H1 (cell line): ENCODE measurements around the gene CDH22. TPM values are rescaled to one million over a fixed set of nuclear protein-coding genes. Genes with fewer than 3 reads are reported as not detected.

Experiments used
- CTCF ChIA-PET: fragments of 300-600 bp; sonication (Branson Sonifier 250); formaldehyde crosslinking; loops from one replicate; lab custom pipeline; 2021; ENCODE audit not compliant: partially characterized antibody; lab: Charles Lee
- POLR2A ChIA-PET: fragments of 300-600 bp; sonication (Branson Sonifier 250); formaldehyde crosslinking; loops from one replicate; lab custom pipeline; 2021; ENCODE audit warnings: inconsistent platforms; ENCODE audit not compliant: partially characterized antibody; lab: Charles Lee
- DNase-seq, 2 experiments: peaks; one replicate each; pipeline versions ENCODE4 v3.0.0 to v3.0.0-alpha.2; 2010 to 2022; ENCODE audit warnings: low spot score in 2 of 2, low read depth in 1 of 2, mixed read lengths in 1 of 2
- FAIRE-seq: peaks from 2 replicates; lab custom pipeline; 2011; peaks lifted over from hg19 to GRCh38; lab: Jason Lieb, UNC
- H2AFZ ChIP-seq: 2 replicates; pipeline ENCODE4 v1.8.1; 2012; ENCODE audit warnings: low read length, inconsistent platforms
- H2AK5ac ChIP-seq: 2 replicates; pipeline ENCODE4 v1.6.1; 2013; ENCODE audit warnings: low read depth, low read length
- H2BK120ac ChIP-seq: replicated peaks from 2 replicates; pipeline ENCODE3; 2013; ENCODE audit warnings: low read depth, low read length, inconsistent platforms
- H2BK12ac ChIP-seq: 2 replicates; pipeline ENCODE4 v1.6.1; 2013; ENCODE audit warnings: low read depth, low read length
- H2BK15ac ChIP-seq: 2 replicates; pipeline ENCODE4 v1.6.1; 2013; ENCODE audit warnings: low read length
- H2BK20ac ChIP-seq: 2 replicates; pipeline ENCODE4 v1.6.1; 2013; ENCODE audit warnings: low read length
- H2BK5ac ChIP-seq: 2 replicates; pipeline ENCODE4 v1.6.1; 2013; ENCODE audit warnings: low read depth, low read length
- H3K14ac ChIP-seq: 2 replicates; pipeline ENCODE4 v1.6.1; 2013; ENCODE audit warnings: inconsistent platforms; ENCODE audit not compliant: insufficient read length
- H3K18ac ChIP-seq: 2 replicates; pipeline ENCODE4 v1.6.1; 2013; ENCODE audit warnings: low read length; ENCODE audit errors: extremely low read depth
- H3K23ac ChIP-seq: 2 replicates; pipeline ENCODE4 v1.6.1; 2013; ENCODE audit warnings: inconsistent platforms; ENCODE audit not compliant: insufficient read length
- H3K23me2 ChIP-seq: 2 replicates; pipeline ENCODE4 v1.6.1; 2013; ENCODE audit warnings: low read depth, low read length
- H3K27ac ChIP-seq: 2 replicates; pipeline ENCODE4 v1.6.1; 2011; ENCODE audit warnings: low read depth, low read length, inconsistent platforms
- H3K27me3 ChIP-seq, 4 experiments: replicated peaks in 1 of 4; 1 replicate in 1 of 4; 2 replicates in 3 of 4; pipeline versions ENCODE4 v1.6.1 to v1.8.1; 2011 to 2013; ENCODE audit warnings: low read length in 3 of 4, mild to moderate bottlenecking in 3 of 4, inconsistent platforms in 2 of 4, mixed read lengths in 2 of 4, moderate library complexity in 1 of 4; ENCODE audit not compliant: control insufficient read depth in 3 of 4, insufficient read depth in 3 of 4; ENCODE audit errors: extremely low read depth in 1 of 4
- H3K36me3 ChIP-seq, 4 experiments: 2 replicates each; pipeline versions ENCODE4 v1.6.1 to v1.8.1; 2011 to 2013; ENCODE audit warnings: mild to moderate bottlenecking in 4 of 4, low read length in 3 of 4, moderate library complexity in 2 of 4, control low read depth in 1 of 4, inconsistent platforms in 1 of 4; ENCODE audit not compliant: insufficient read depth in 4 of 4, control insufficient read depth in 2 of 4
- H3K4ac ChIP-seq: replicated peaks from 2 replicates; pipeline ENCODE3; 2013; ENCODE audit warnings: low read length, low read depth, mixed read lengths, inconsistent platforms; ENCODE audit not compliant: insufficient read length
- H3K4me1 ChIP-seq, 4 experiments: replicated peaks in 1 of 4; 1 replicate in 1 of 4; 2 replicates in 3 of 4; pipeline versions ENCODE4 v1.6.1 to v1.8.1; 2011 to 2013; ENCODE audit warnings: low read length in 3 of 4, inconsistent platforms in 2 of 4, mixed read lengths in 1 of 4; ENCODE audit not compliant: insufficient read depth in 4 of 4, control insufficient read depth in 3 of 4
- H3K4me2 ChIP-seq, 2 experiments: 2 replicates each; pipeline versions ENCODE4 v1.6.1 to v1.8.1; 2011 to 2013; ENCODE audit warnings: low read depth in 2 of 2, low read length in 2 of 2, control low read depth in 1 of 2, inconsistent platforms in 1 of 2, mild to moderate bottlenecking in 1 of 2; ENCODE audit not compliant: insufficient read depth in 1 of 2
- H3K4me3 ChIP-seq, 4 experiments: fragments of 200-600, 300-600 bp in 1 of 4; sonication (generic), shearing (Covaris generic), sonication (Bioruptor Twin) in 1 of 4; 2 replicates each; pipeline versions ENCODE4 v1.5.1 to v1.8.1; 2011 to 2016; ENCODE audit warnings: low read length in 4 of 4, low read depth in 3 of 4, control low read depth in 2 of 4, inconsistent platforms in 2 of 4, mild to moderate bottlenecking in 2 of 4, mixed read lengths in 1 of 4, moderate library complexity in 1 of 4; ENCODE audit not compliant: insufficient read depth in 2 of 4; ENCODE audit errors: extremely low read depth in 1 of 4
- H3K56ac ChIP-seq: replicated peaks from 2 replicates; pipeline ENCODE3; 2013; ENCODE audit warnings: low read depth, mild to moderate bottlenecking, mixed read lengths, low read length, inconsistent platforms; ENCODE audit not compliant: insufficient read length
- H3K79me1 ChIP-seq: 2 replicates; pipeline ENCODE4 v1.6.1; 2013; ENCODE audit warnings: low read depth, low read length, control low read depth
- H3K79me2 ChIP-seq, 2 experiments: 2 replicates each; pipeline versions ENCODE4 v1.6.1 to v1.8.1; 2012 to 2013; ENCODE audit warnings: low read length in 2 of 2, mild to moderate bottlenecking in 2 of 2, inconsistent platforms in 1 of 2; ENCODE audit not compliant: insufficient read depth in 2 of 2, control insufficient read depth in 1 of 2
- H3K9ac ChIP-seq, 4 experiments: replicated peaks in 1 of 4; 1 replicate in 1 of 4; 2 replicates in 3 of 4; pipeline versions ENCODE4 v1.6.1 to v1.8.1; 2011 to 2013; ENCODE audit warnings: low read depth in 3 of 4, low read length in 3 of 4, control low read depth in 2 of 4, mild to moderate bottlenecking in 2 of 4, moderate library complexity in 2 of 4, inconsistent platforms in 1 of 4; ENCODE audit errors: extremely low read depth in 1 of 4
- H3K9me3 ChIP-seq, 2 experiments: 2 replicates each; pipeline versions ENCODE4 v1.6.1 to v1.8.1; 2012 to 2013; ENCODE audit warnings: mild to moderate bottlenecking in 2 of 2, moderate library complexity in 2 of 2, control low read depth in 1 of 2, inconsistent platforms in 1 of 2, low read depth in 1 of 2, low read length in 1 of 2, mixed read lengths in 1 of 2; ENCODE audit not compliant: insufficient read depth in 2 of 2
- H4K20me1 ChIP-seq, 2 experiments: replicated peaks in 1 of 2; 2 replicates each; pipeline versions ENCODE3 to v1.8.1; 2011 to 2013; ENCODE audit warnings: inconsistent platforms in 2 of 2, low read length in 2 of 2, mild to moderate bottlenecking in 1 of 2; ENCODE audit not compliant: insufficient read depth in 2 of 2, control insufficient read depth in 1 of 2
- H4K5ac ChIP-seq: 2 replicates; pipeline ENCODE4 v1.6.1; 2013; ENCODE audit warnings: low read length, low read depth, mixed read lengths, inconsistent platforms; ENCODE audit not compliant: insufficient read length
- H4K8ac ChIP-seq: 2 replicates; pipeline ENCODE4 v1.8.0; 2013; ENCODE audit warnings: mild to moderate bottlenecking, moderate library complexity, low read length, inconsistent platforms; ENCODE audit not compliant: insufficient read depth; ENCODE audit errors: extremely low read depth
- H4K91ac ChIP-seq: replicated peaks from 2 replicates; pipeline ENCODE3; 2013; ENCODE audit warnings: low read length, mixed read lengths, inconsistent platforms; ENCODE audit not compliant: insufficient read length
- HDAC6 ChIP-seq: IDR thresholded peaks from one replicate; pipeline ENCODE4 v1.7.1; 2012; ENCODE audit warnings: low read depth, mild to moderate bottlenecking, inconsistent platforms, low read length, moderate library complexity
- WGBS, 2 experiments: shearing (Covaris generic) in 1 of 2; methylation state at CpG; one replicate each; pipeline versions ENCODE4 v1.1.6 to v1.1.7; 2013 to 2015; ENCODE audit warnings: low lambda C conversion rate in 2 of 2, mixed read lengths in 2 of 2, inconsistent platforms in 1 of 2, low coverage in 1 of 2, missing lambda C conversion rate in 1 of 2; ENCODE audit not compliant: insufficient replicate concordance in 2 of 2, insufficient coverage in 1 of 2, insufficient read length in 1 of 2; ENCODE audit errors: extremely low coverage in 1 of 2, missing lambda C conversion rate in 1 of 2; 5-methylcytosine and 5-hydroxymethylcytosine counted together
- polyA plus RNA-seq, 7 experiments: library from polyadenylated mRNA; depleted of rRNA in 3 of 7; stranded (reverse) in 5 of 7; unstranded in 2 of 7; fragments of >200 nt in 5 of 7; fragments of 200-250 nt in 2 of 7; gene quantifications; 1 replicate in 5 of 7; 2 replicates in 1 of 7; 4 replicates in 1 of 7; pipeline versions ENCODE4 v1.2.1 to v1.2.3, GENCODE V29; 2011 to 2013; ENCODE audit warnings: missing spikeins in 2 of 7, mixed read lengths in 2 of 7
- total RNA-seq: library from RNA; stranded (reverse); fragmentation: NEBNext Ultra II Directional; extraction: Animal tissue kit (Norgen Biotek cat#: 25700); gene quantifications from 2 replicates; pipeline ENCODE4 v1.2.1, GENCODE V29; 2021
- TF ChIP-seq, protein P1 (sequence below), 3 experiments: IDR thresholded peaks; 1 replicate in 2 of 3; 2 replicates in 1 of 3; pipeline versions ENCODE4 v1.5.1 to v1.6.1; 2011; ENCODE audit warnings: low read length in 3 of 3, mild to moderate bottlenecking in 3 of 3, inconsistent platforms in 2 of 3, low read depth in 1 of 3, moderate library complexity in 1 of 3; ENCODE audit not compliant: insufficient read depth in 1 of 3; ENCODE audit errors: control extremely low read depth in 1 of 3

The CDH22 gene
- total and polyA plus RNA-seq, 2 of the 8 experiments (the other 6 are each of a cell fraction or from before 2014, with no cell fraction given) = 0.35 to 0.39 TPM

DNA sequence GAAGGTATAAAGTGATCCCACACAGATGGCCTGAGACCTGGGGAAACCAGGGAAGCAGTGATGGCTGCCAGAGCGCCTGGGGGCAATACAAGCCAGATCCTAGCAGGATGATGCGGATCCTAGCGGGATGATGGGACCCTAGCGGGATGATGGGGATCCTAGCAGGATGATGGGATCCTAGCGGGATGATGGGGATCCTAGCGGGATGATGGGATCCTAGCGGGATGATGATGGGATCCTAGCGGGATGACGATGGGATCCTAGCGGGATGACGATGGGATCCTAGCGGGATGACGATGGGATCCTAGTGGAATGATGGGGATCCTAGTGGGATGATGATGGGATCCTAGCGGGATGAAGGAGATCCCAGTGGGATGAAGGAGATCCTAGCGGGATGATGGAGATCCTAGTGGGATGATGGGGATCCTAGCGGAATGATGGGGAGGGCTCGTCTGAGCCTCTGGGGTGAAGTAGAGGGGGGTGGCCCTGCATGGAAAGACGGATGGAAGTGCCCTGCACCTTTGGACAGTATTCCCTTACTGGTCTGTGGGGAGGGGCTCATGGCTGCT lies 44.2 kb upstream of the CDH22 start:
- H3K9me3 ChIP-seq = no peaks in the 10 kb centered on the region
- H4K5ac ChIP-seq = no peak overlapping the region
- H2BK20ac ChIP-seq = no peak overlapping the region
- no peak overlapping the region for H2BK120ac ChIP-seq
- H3K4me3 ChIP-seq = no peak overlapping the region
- H4K8ac ChIP-seq = no peak overlapping the region
- H3K4ac ChIP-seq = no peak overlapping the region
- no peak overlapping the region for H4K91ac ChIP-seq
- DNase-seq = no peak
- no peak for FAIRE-seq
- peaks cover 0 to 10% (median 3%) of the 10 kb centered on the region in 4 experiments; a peak in 7 of 8 replicates for H3K36me3 ChIP-seq
- no peak overlapping the region for H2BK15ac ChIP-seq
- no peak overlapping the region for H3K4me2 ChIP-seq
- H3K79me2 ChIP-seq = no peaks in the 10 kb centered on the region
- H3K9ac ChIP-seq = no peak overlapping the region
- no peak overlapping the region for H3K56ac ChIP-seq
- no peaks in the 10 kb centered on the region for H3K79me1 ChIP-seq
- TF ChIP-seq HDAC6 = no peak
- TF ChIP-seq, protein P1, sequence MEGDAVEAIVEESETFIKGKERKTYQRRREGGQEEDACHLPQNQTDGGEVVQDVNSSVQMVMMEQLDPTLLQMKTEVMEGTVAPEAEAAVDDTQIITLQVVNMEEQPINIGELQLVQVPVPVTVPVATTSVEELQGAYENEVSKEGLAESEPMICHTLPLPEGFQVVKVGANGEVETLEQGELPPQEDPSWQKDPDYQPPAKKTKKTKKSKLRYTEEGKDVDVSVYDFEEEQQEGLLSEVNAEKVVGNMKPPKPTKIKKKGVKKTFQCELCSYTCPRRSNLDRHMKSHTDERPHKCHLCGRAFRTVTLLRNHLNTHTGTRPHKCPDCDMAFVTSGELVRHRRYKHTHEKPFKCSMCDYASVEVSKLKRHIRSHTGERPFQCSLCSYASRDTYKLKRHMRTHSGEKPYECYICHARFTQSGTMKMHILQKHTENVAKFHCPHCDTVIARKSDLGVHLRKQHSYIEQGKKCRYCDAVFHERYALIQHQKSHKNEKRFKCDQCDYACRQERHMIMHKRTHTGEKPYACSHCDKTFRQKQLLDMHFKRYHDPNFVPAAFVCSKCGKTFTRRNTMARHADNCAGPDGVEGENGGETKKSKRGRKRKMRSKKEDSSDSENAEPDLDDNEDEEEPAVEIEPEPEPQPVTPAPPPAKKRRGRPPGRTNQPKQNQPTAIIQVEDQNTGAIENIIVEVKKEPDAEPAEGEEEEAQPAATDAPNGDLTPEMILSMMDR (IDR thresholded peaks at IDR 0.05; ENCODE audit: control extremely low read depth in 1 of 3, insufficient read depth in 1 of 3, low read depth in 1 of 3, low read length in 3 of 3) = no peak
- H2AK5ac ChIP-seq = no peak overlapping the region
- POLR2A ChIA-PET = interaction anchor here (1.1 kb wide), 1 partner anchor 8 kb away, joined by 3 read pairs; no protein-coding TSS in a partner anchor
- no peak overlapping the region; the same call in 1 of the 2 replicates for H3K27ac ChIP-seq
- peaks cover 3 to 7% of the 10 kb centered on the region in 2 experiments for H4K20me1 ChIP-seq
- H3K27me3 ChIP-seq = no peaks in the 10 kb centered on the region
- no peaks in the 10 kb centered on the region for H3K23me2 ChIP-seq
- peaks cover 0 to 27% (median 17%) of the 10 kb centered on the region in 4 experiments; a peak in 6 of 7 replicates for H3K4me1 ChIP-seq
- no peak overlapping the region for H3K18ac ChIP-seq
- no peak overlapping the region for H3K23ac ChIP-seq
- H2BK5ac ChIP-seq = no peak overlapping the region
- CTCF ChIA-PET = interaction anchor here (0.6 to 5.4 kb wide), 3 partner anchors 39 to 219 kb away, joined by 3 to 55 read pairs (median 5); no protein-coding TSS in a partner anchor
- H3K14ac ChIP-seq = no peak overlapping the region
- WGBS, 2 experiments = 87% methylated on average over 18 of the region's 18 CpGs; no CpG with 5 or more reads in 1 of the 2 experiments
- H2AFZ ChIP-seq = no peak overlapping the region
- no peak overlapping the region for H2BK12ac ChIP-seq
